DMS 273 (cell line): ENCODE results near the gene AP2B1.
"Not testable (repeated sequence)": the region's sequence is repeated elsewhere in the genome, so short reads cannot be mapped to it uniquely, and the experiment has no call there.

Experiments
- DNase-seq: peaks from one replicate; lab custom pipeline; 2025; ENCODE audit not compliant: unreplicated experiment; lab: John Stamatoyannopoulos, UW

Gene AP2B1

GRCh38 chr17:35575759-35576158 is 11.4 kb upstream of the AP2B1 start:
- no peak for DNase-seq

- peak; percentile 50 for DNase-seq
These were observed 9.3 kb upstream of the AP2B1 start for GRCh38 chr17:35577830-35578196.

- peak; percentile 95 for DNase-seq
These were observed 8.8 kb upstream of the AP2B1 start, which contains the start of gene PEX12 for GRCh38 chr17:35578197-35578928. Gene PEX12, minus strand, starts transcription at chr17:35578571. Its CDS starts 550 bp downstream, at chr17:35578021.

- DNase-seq, result no peak
These were observed 8.1 kb upstream of the AP2B1 start for GRCh38 chr17:35578929-35579432.

- no peak for DNase-seq
These were observed 3.1 kb upstream of the AP2B1 start for GRCh38 chr17:35584061-35584460.

- DNase-seq, result no peak
These were observed 501 bp upstream of the AP2B1 start for GRCh38 chr17:35586569-35587073.

GRCh38 chr17:35588196-35588920 is 1.2 kb downstream of the AP2B1 start:
- DNase-seq, result peak; percentile 18

- no peak for DNase-seq
These were observed 8.9 kb downstream of the AP2B1 start for GRCh38 chr17:35596072-35596471.

- DNase-seq, result no peak
These were observed 9.6 kb downstream of the AP2B1 start for GRCh38 chr17:35596530-35597233.

- no peak for DNase-seq
These were observed 10.5 kb downstream of the AP2B1 start for GRCh38 chr17:35597604-35598003.

GRCh38 chr17:35603674-35604073 is 16.6 kb downstream of the AP2B1 start:
- no peak for DNase-seq

GRCh38 chr17:35605678-35606077 is 18.6 kb downstream of the AP2B1 start:
- no peak for DNase-seq

- no peak for DNase-seq
These were observed 20.2 kb downstream of the AP2B1 start for GRCh38 chr17:35607239-35607847.

- DNase-seq, result no peak
These were observed 22.7 kb downstream of the AP2B1 start for GRCh38 chr17:35609831-35610230.

- DNase-seq, result not testable (repeated sequence)
These were observed 23.6 kb downstream of the AP2B1 start for GRCh38 chr17:35610746-35611145.

- peak; percentile 68 for DNase-seq
These were observed 25.9 kb downstream of the AP2B1 start for GRCh38 chr17:35612924-35613521.

- no peak for DNase-seq
These were observed 27.7 kb downstream of the AP2B1 start for GRCh38 chr17:35614810-35615209.

GRCh38 chr17:35616536-35616935 is 29.4 kb downstream of the AP2B1 start:
- DNase-seq, result no peak

- no peak for DNase-seq
These were observed 30.4 kb downstream of the AP2B1 start for GRCh38 chr17:35617505-35617904.

GRCh38 chr17:35618628-35619027 is 31.5 kb downstream of the AP2B1 start:
- no peak for DNase-seq

- DNase-seq, result no peak
These were observed 34.6 kb downstream of the AP2B1 start for GRCh38 chr17:35621768-35622167.
